ENCODE data around the gene BAIAP2L1. TPM values are rescaled to one million over a fixed set of nuclear protein-coding genes. Genes with fewer than 3 reads are reported as not detected.
"Not testable (repeated sequence)": the region's sequence is repeated elsewhere in the genome, so short reads cannot be mapped to it uniquely, and the experiment has no call there.

BAIAP2L1 gene
- total RNA-seq, 1 donor from 2014 or later: 1.4 TPM

DNA sequence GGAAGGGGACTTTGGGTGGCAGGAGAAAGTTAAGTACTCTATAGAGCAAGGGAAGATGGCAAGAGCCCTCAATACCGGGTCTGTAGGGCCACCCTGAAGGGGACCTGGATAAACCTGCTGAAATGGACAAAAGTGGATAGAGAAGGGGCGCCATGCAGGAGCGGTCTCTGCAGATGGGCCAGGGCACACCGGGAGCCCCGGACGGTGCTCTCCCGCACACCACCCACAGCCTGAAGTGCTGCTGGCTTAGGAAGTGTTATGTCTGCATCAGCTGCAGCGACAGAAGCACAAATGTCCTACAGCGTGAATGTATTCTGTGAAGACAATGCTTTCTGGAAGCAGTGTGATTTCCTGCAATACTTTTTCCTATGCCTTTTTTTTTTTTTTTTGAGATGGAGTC, 81.7 kb downstream of the BAIAP2L1 start:
- DNase-seq: no peak

- DNase-seq: no peak
Measured at GRCh38 chr7:98317366-98318040, 83.4 kb downstream of the BAIAP2L1 start.

DNA sequence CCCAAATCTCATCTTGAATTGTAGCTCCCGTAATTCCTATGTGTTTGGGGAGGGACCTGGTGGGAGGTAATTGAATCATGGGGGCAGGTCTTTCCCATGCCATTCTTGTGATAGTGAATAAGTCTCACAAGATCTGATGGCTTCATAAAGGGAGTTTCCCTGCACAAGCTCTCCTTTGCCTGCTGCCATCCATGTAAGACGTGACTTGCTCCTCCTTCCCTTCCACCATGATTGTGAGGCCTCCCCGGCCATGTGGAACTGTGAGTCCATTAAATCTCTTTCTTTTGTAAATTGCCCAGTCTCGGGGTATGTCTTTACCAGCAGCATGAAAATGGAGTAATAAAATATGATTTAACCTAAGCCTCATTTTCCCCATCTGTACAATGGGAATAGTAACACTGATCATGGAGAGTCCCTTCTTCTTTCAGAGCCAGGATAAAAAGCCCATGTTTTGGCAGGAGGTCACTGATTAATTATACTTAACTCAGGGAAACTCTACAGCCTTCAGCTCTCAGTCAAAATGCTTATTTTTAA, 84.8 kb downstream of the BAIAP2L1 start:
- DNase-seq: not testable (repeated sequence)

DNA sequence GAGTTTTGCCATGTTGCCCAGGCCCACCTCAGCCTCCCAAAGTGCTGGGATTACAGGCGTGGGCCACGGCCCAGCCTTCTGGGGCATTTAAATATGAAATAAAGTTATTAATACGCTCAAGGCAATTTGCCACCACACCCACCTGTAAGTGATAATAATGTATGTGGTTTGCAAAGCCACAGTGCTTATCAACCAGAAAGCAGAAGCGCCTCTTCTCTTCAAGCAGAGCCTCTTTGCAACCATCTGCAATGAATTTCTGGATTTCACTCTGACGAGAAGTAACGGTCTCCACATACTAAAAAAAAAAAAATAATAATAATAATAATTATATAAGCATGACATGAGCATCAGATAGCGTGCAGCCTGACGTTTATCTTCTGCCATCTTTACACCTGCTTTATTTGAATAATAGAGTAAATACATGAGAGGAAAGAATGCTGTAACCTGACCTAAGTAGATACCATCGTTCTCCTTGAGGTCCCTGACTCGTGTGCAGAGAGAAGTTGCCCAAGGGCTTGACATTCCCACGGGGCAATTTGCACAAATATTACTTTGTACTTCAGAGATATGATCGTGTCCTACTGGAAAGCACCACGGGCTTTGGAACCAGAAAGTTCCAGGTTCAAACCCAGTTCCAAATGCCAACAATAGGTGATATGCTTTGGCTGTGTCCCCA, 85.4 kb downstream of the BAIAP2L1 start:
- no peak for DNase-seq

DNA sequence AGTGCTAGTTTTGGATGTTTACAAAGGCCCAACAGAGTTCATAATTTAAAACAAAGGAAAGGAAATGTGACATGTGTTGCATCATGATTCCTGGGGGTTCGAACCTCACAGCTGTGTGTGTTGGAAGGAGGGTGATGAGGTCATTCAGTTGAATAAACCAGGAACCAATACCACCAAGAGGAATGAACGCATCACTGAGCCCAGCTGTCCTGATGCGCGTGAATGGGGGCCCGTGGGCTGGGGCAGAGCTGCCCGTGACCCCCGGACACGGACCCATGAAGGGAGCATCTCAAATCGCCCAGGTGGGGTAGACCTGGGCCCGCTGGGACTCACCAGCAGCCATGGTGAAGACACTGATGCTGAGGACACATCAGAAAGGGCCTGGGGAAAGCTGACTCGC, 86.4 kb downstream of the BAIAP2L1 start:
- peak; percentile 26 for DNase-seq

DNA sequence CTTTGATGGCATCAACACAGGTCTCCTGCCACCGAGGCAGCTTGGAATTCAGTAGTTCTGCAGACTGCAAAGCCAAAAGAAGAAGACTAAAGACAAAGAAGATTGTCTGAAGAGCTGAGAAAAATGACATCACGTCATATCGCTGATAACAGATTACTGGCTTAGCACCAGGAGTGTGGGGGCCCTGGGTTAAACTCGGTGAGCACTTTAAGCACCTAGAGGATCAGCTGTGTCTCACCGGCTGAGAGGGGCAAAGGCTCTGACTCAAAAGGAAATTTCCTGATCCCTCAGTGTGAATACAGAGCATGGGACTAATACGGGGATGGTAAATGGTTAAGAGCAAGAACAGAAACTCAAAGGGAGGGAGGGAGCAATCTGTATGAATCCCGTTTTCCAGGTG, 88.7 kb downstream of the BAIAP2L1 start:
- DNase-seq: no peak

- no peak for DNase-seq
Measured at GRCh38 chr7:98309566-98309965, 91.3 kb downstream of the BAIAP2L1 start.

DNA sequence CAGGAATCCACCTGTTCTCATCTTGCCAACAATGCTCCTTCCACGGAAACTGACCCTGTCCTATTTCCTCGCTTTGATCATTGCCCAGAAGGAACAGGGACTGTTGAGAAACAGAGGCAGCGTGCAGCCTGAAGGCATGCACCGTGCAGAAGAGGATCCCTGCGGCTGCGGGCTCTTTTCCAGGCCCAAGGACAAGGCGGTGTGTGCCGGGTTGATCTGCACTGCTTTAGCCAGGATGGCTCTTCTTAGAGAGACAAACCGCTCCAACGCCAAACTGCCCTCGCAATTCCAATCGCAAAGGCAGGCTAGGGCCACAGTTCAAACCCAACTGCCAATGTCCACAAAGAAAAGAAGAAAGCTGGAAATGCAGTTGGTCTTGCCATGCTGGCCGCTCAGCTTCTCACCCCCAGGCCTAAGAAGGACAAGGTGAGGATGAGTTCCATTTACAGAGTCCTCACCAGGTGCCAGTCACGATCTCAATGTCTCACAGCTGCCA, 92.9 kb downstream of the BAIAP2L1 start:
- DNase-seq: no peak

- no peak for DNase-seq
Measured at GRCh38 chr7:98305951-98306535, 94.8 kb downstream of the BAIAP2L1 start.

DNA sequence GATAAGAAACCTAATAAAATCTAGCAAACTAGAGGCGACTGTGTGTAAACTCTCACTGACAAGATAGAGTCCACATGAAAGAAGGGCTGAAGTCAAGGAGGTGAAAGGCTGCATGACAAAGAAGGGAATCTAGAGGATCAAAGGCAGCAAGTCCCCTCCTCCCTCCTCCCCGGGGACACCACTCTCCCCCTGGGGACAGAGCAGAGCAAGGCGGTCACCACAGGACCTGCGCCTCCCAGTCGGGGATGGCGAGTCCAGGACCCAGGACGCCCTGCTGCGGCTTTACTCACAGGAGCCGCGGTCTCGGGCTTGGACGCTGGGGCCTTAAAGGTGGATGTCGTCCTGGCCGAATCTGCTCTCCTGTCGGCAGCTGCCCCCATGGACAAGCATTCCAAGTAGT, 97.0 kb downstream of the BAIAP2L1 start:
- no peak for DNase-seq

DNA sequence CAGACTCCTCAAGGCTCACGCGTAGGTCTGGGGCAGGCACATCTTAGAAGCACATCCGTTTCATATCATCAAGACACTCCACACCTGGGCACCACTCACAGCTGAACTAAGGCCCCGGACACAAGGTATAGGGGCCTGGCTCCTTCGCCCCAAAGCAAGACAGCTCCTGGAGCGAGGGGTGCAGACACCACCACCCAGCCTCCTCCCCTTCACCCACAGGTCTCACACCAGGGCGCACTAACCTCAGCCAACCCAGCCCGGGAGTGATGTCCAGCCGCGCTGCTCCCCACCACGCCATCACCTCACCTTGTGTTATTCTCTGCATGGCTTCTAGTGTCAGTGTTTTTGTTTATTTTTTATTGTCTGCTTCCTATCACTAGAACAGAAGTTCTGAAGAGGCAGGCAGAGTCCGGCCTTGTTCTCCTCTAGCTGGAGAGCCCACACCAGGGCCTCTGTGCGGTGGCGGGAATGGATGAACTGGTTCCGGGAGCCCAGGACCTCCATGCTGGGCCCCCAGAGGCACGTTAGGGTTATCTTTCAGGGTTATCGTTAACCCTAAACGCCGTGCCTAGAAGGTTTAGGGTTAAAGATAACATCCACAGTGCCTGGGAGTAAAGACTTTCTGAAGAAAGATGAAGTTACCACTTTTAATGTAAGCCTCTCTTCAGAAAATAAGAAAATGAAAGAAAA, 97.6 kb downstream of the BAIAP2L1 start:
- no peak for DNase-seq

DNA sequence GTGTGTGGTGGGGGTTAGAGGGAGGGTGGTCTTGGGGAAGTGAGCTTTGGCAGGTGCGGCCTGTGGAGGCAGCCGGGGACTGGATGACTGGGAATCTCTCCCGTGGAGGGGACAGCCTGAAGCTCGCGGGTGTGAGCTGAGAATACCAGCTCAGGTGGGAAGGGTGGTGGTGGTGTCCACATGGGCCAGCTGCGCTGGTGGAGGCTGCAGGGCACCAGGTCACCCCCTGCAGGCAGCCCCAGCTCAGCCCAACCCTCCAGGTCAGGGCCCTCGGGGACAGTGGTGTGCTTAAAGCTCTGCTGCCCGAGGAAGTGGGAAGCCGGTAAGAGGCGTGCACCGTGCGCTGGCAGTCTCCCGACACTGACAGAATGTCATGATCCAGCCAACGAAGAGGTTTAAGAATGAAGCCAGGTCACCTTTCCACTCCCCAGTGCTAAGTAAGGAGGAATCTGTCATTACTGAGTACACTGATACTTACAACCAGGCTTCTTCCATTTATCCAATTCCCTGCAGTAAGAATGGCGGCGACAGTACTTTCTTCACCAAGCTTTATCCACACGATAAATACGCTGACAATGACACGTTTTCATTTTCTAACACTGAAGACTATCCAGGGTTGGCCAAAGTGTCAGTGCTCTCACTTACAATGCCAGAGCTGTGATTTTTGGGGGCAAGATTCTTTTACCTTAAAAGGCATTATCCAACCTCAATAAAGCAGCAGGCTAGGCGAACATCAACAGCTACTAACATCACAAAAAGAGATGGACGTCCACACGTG, 99.0 kb downstream of the BAIAP2L1 start:
- no peak for DNase-seq

DNA sequence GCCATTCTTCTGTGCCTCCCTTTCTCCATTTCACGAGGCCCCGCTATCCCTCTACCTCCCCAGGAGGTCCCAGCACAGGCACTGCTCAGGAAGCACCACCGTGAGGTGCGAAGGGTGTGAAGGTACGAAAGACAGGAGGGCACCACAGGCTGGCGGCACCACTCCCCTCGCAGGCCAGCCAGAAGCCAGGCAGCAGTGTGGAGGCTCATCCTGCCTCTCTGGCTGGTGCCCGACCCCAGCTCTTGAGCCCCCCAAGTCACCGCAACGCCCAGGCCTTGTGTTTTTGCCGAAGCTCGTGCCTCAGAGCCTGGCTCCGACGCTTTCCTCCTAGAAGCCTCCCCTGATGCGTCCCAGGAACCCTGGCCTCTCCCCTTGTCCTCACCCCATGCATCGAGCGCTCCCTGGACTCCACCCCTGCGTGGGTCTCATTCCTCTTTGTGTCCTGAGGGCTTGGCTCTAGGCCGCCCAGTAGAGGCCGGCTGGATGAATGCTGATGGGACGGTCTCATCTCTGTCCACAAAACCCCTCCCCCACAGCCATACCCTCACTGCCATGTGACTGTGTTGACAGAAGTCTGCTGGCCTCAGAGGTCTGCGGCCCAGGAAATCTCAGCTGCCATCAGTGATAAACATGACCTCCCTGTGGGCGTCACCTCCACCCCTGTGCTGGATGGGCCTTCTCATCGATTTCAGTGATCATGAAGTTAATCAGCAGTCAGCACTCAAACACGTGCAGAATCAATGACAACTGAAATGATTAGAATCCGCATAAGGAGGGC, 100.1 kb downstream of the BAIAP2L1 start:
- no peak for DNase-seq

GRCh38 chr7:98297626-98298286, 103.1 kb downstream of the BAIAP2L1 start:
- DNase-seq: no peak

DNA sequence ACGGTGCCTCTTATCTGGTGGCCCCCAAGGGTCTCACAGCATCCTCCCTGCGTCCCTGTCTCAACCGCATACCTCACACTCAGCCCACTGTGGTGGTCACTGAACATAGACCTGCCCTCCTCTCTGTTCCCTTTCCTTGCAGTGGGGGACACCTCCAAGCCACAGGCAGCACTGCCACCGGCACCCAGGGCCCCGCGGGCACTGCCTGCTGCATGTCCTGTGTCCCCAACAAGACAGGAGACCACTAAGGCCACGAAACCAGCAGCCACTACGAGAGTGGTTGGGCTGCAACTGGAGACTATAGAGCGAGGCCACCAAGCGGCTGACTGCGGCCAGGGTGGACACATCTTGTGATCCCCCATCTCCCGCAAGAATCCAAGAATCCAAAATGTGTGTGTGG, 104.1 kb downstream of the BAIAP2L1 start:
- no peak for DNase-seq

DNA sequence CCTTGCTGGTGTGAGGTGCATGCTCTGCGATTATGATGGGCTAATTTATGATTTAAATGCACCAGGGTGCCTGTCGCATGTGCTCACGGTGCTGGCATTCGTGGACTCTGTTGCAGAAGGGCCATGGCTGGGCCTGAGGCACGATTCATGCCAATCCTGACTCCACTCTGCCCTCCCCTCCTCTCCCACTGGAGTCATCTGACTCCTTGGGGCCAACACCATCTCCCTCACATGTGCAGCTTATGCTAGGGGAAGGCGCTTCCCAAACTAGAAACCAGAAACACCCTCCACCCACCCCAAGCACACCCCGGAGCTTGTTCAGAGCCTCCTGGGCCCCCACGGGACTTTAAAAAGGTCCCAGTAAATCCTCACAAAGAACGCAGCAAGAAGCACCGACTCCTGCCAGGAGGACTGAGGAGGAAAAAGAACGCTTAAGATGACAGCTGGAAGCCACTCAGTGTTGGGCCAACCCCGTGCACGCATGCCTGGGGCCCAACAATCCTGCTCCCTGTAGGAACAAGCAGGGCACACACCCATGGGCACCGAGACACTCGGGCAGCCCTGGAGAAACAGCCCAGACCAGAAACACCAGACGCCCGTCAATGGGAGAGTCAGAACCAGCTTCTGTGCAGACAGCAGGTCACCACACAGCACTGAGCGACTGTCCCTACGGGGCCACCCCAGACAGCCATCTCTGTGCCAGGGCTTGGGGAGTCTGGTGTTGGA, 105.3 kb downstream of the BAIAP2L1 start:
- DNase-seq: no peak

GRCh38 chr7:98294798-98295382, 106.0 kb downstream of the BAIAP2L1 start:
- peak; percentile 68 for DNase-seq

- DNase-seq: no peak
Measured at GRCh38 chr7:98294326-98294725, 106.6 kb downstream of the BAIAP2L1 start.

GRCh38 chr7:98293746-98294145, 107.1 kb downstream of the BAIAP2L1 start:
- no peak for DNase-seq

- no peak for DNase-seq
Measured at GRCh38 chr7:98293265-98293664, 107.6 kb downstream of the BAIAP2L1 start.

All from dermis blood vessel endothelial cell (primary cell).